NT2/D1 (cell line): ENCODE data around the gene PMVK.

Source experiments
- YY1 ChIP-seq: IDR thresholded peaks from 2 replicates; pipeline ENCODE4 v1.6.1; 2011; ENCODE audit not compliant: insufficient read length, insufficient read depth
- ZNF274 ChIP-seq: IDR thresholded peaks from 2 replicates; pipeline ENCODE4 v1.6.1; 2011; ENCODE audit warnings: mild to moderate bottlenecking, low read depth, low read length

- TF ChIP-seq YY1 (no peak), ZNF274 (no peak)
These were observed 38.4 kb upstream of the PMVK start for GRCh38 chr1:154974808-154975408.
